ENCODE data around the gene HELB. TPM values are rescaled to one million over a fixed set of nuclear protein-coding genes. Genes with fewer than 3 reads are reported as not detected.

HELB gene
- polyA plus RNA-seq, 1 experiment: 0.61 TPM

GRCh38 chr12:66287275-66287674 is 15.0 kb upstream of the HELB start:
- ChIA-PET CTCF (no interaction called here), POLR2A (interaction anchor here (0.7 kb wide), 1 partner anchor 9 kb away, joined by 10 read pairs; no protein-coding TSS in a partner anchor)
- Histone ChIP-seq H3K27me3 (ENCODE audit: control insufficient read depth, insufficient read depth, low read length) (peaks cover 1% of the 10 kb centered on the region; the same call in 1 of the 2 replicates), H3K36me3 (ENCODE audit: control insufficient read depth, insufficient read depth, low read length) (no peaks in the 10 kb centered on the region), H3K4me3 (ENCODE audit: low read depth, low read length) (no peak overlapping the region)
- TF ChIP-seq CTCF (IDR thresholded peaks at IDR 0.05; ENCODE audit: insufficient read depth, low read depth, low read length): no peak
- no peak for DNase-seq (ENCODE audit: low read depth)

- POLR2A ChIA-PET: no interaction called here
- DNase-seq (ENCODE audit: low read depth): no peak
- Histone ChIP-seq H3K4me3 (ENCODE audit: low read depth, low read length) (no peak overlapping the region), H3K27me3 (ENCODE audit: control insufficient read depth, insufficient read depth, low read length) (peaks cover 1% of the 10 kb centered on the region; the same call in 1 of the 2 replicates), H3K36me3 (ENCODE audit: control insufficient read depth, insufficient read depth, low read length) (no peaks in the 10 kb centered on the region)
- CTCF ChIA-PET: no interaction called here
- no peak for TF ChIP-seq CTCF (IDR thresholded peaks at IDR 0.05; ENCODE audit: insufficient read depth, low read depth, low read length)
Measured at GRCh38 chr12:66288121-66288520, 14.2 kb upstream of the HELB start.

GRCh38 chr12:66289485-66289884 is 12.8 kb upstream of the HELB start:
- no peak for DNase-seq (ENCODE audit: low read depth)
- Histone ChIP-seq H3K4me3 (ENCODE audit: low read depth, low read length) (no peak overlapping the region), H3K36me3 (ENCODE audit: control insufficient read depth, insufficient read depth, low read length) (no peaks in the 10 kb centered on the region), H3K27me3 (ENCODE audit: control insufficient read depth, insufficient read depth, low read length) (no peaks in the 10 kb centered on the region; the same call in 1 of the 2 replicates)
- ChIA-PET CTCF (no interaction called here), POLR2A (no interaction called here)
- TF ChIP-seq CTCF (IDR thresholded peaks at IDR 0.05; ENCODE audit: insufficient read depth, low read depth, low read length): no peak

- TF ChIP-seq CTCF (IDR thresholded peaks at IDR 0.05; ENCODE audit: insufficient read depth, low read depth, low read length): no peak
- Histone ChIP-seq H3K36me3 (ENCODE audit: control insufficient read depth, insufficient read depth, low read length) (no peaks in the 10 kb centered on the region), H3K27me3 (ENCODE audit: control insufficient read depth, insufficient read depth, low read length) (no peaks in the 10 kb centered on the region; the same call in 1 of the 2 replicates), H3K4me3 (ENCODE audit: low read depth, low read length) (no peak overlapping the region)
- ChIA-PET POLR2A (no interaction called here), CTCF (no interaction called here)
- DNase-seq (ENCODE audit: low read depth): no peak
Measured at GRCh38 chr12:66290716-66291200, 11.5 kb upstream of the HELB start.

GRCh38 chr12:66296176-66296683 is 6.1 kb upstream of the HELB start:
- Histone ChIP-seq H3K4me3 (ENCODE audit: low read depth, low read length) (no peak overlapping the region), H3K27me3 (ENCODE audit: control insufficient read depth, insufficient read depth, low read length) (peaks cover 13% of the 10 kb centered on the region), H3K36me3 (ENCODE audit: control insufficient read depth, insufficient read depth, low read length) (no peaks in the 10 kb centered on the region)
- TF ChIP-seq CTCF (IDR thresholded peaks at IDR 0.05; ENCODE audit: insufficient read depth, low read depth, low read length): no peak
- POLR2A ChIA-PET: no interaction called here
- DNase-seq (ENCODE audit: low read depth): no peak
- CTCF ChIA-PET: no interaction called here

Data from BJ (cell line).